HG02943 (cell line): Measurements from ENCODE around the gene HSPBAP1.
A peak's percentile ranks its signal among the peaks of the same experiment; 100 is the strongest.

Experiments
- ATAC-seq: cut with Tn5 transposase; IDR thresholded peaks from one replicate; pipeline ENCODE4 v1.9.1; 2021; ENCODE audit warnings: mild to moderate bottlenecking, low read depth, moderate library complexity; ENCODE audit not compliant: unreplicated experiment

Gene HSPBAP1

GRCh38 chr3:122793568-122794416 is at the start of gene HSPBAP1:
HSPBAP1 (minus strand) TSS chr3:122793831; CDS start chr3:122793680, 151 bp downstream.
- ATAC-seq = peak; percentile 56

GRCh38 chr3:122835590-122835989 is 42.0 kb upstream of the HSPBAP1 start:
- no peak for ATAC-seq

- no peak for ATAC-seq
Measured at GRCh38 chr3:122828281-122828680, 34.6 kb upstream of the HSPBAP1 start.

- ATAC-seq = no peak
Measured at GRCh38 chr3:122826278-122826677, 32.6 kb upstream of the HSPBAP1 start.

GRCh38 chr3:122825460-122825859 is 31.8 kb upstream of the HSPBAP1 start:
- ATAC-seq = no peak

GRCh38 chr3:122824465-122825381 is 31.1 kb upstream of the HSPBAP1 start:
- ATAC-seq = no peak

- no peak for ATAC-seq
Measured at GRCh38 chr3:122816587-122816986, 23.0 kb upstream of the HSPBAP1 start.

- ATAC-seq = no peak
Measured at GRCh38 chr3:122810734-122811133, 17.1 kb upstream of the HSPBAP1 start.

GRCh38 chr3:122803977-122804376 is 10.3 kb upstream of the HSPBAP1 start:
- no peak for ATAC-seq

- ATAC-seq = no peak
Measured at GRCh38 chr3:122802323-122802722, 8.7 kb upstream of the HSPBAP1 start.

GRCh38 chr3:122800706-122801237 is 7.1 kb upstream of the HSPBAP1 start:
- ATAC-seq = no peak

- no peak for ATAC-seq
Measured at GRCh38 chr3:122800031-122800430, 6.4 kb upstream of the HSPBAP1 start.

GRCh38 chr3:122799322-122799721 is 5.7 kb upstream of the HSPBAP1 start:
- ATAC-seq = no peak

GRCh38 chr3:122797291-122797690 is 3.7 kb upstream of the HSPBAP1 start:
- ATAC-seq = no peak

- ATAC-seq = no peak
Measured at GRCh38 chr3:122795674-122796195, 2.1 kb upstream of the HSPBAP1 start.

GRCh38 chr3:122794779-122795673 is 1.4 kb upstream of the HSPBAP1 start, which contains the start of gene SLC49A4:
SLC49A4 (plus strand) TSS chr3:122795069; CDS start chr3:122795193, 124 bp downstream.
- peak; percentile 64 for ATAC-seq

- ATAC-seq = no peak
Measured at GRCh38 chr3:122794483-122794778, 800 bp upstream of the HSPBAP1 start.

- ATAC-seq = no peak
Measured at GRCh38 chr3:122789585-122790273, 3.9 kb downstream of the HSPBAP1 start.

- no peak for ATAC-seq
Measured at GRCh38 chr3:122787872-122788271, 5.8 kb downstream of the HSPBAP1 start.
